GM23248 (cell line): ENCODE data around the gene RPS3. TPM values are rescaled to one million over a fixed set of nuclear protein-coding genes. Genes with fewer than 3 reads are reported as not detected.
A peak's percentile ranks its signal among the peaks of the same experiment; 100 is the strongest.

Experiments used
- DNase-seq: peaks from one replicate; pipeline ENCODE4 v3.0.0-alpha.2; 2015
- H2AFZ ChIP-seq: fragments of 200-600 bp; sonication (generic); 2 replicates; pipeline ENCODE4 v1.6.1; 2016; ENCODE audit warnings: antibody characterized with exemption
- H3F3A ChIP-seq: fragments of 200-600 bp; sonication (generic); 2 replicates; pipeline ENCODE4 v1.6.1; 2016; ENCODE audit warnings: mild to moderate bottlenecking, antibody characterized with exemption, mixed run types; ENCODE audit not compliant: insufficient read depth
- H3K27ac ChIP-seq: fragments of 200-600 bp; sonication (generic); 2 replicates; pipeline ENCODE4 v1.5.1; 2016; ENCODE audit warnings: mild to moderate bottlenecking
- H3K27me3 ChIP-seq: fragments of 200-600 bp; sonication (generic); replicated peaks from 2 replicates; pipeline ENCODE4 v1.6.1; 2016; ENCODE audit warnings: mild to moderate bottlenecking; ENCODE audit not compliant: insufficient read depth
- H3K36me3 ChIP-seq: fragments of 200-600 bp; sonication (generic); 2 replicates; pipeline ENCODE4 v1.6.1; 2016; ENCODE audit warnings: low read depth, mild to moderate bottlenecking
- H3K4me1 ChIP-seq: fragments of 200-600 bp; sonication (generic); 2 replicates; pipeline ENCODE4 v1.6.1; 2016; ENCODE audit warnings: mild to moderate bottlenecking; ENCODE audit not compliant: insufficient read depth
- H3K4me2 ChIP-seq: fragments of 200-600 bp; sonication (generic); one replicate; pipeline ENCODE4 v1.6.1; 2016; ENCODE audit warnings: mild to moderate bottlenecking; ENCODE audit not compliant: unreplicated experiment
- H3K4me3 ChIP-seq: fragments of 200-600 bp; sonication (generic); 2 replicates; pipeline ENCODE4 v1.5.1; 2016; ENCODE audit warnings: mild to moderate bottlenecking
- H3K79me2 ChIP-seq: fragments of 200-600 bp; sonication (generic); 2 replicates; pipeline ENCODE4 v1.6.1; 2016; ENCODE audit warnings: mild to moderate bottlenecking; ENCODE audit not compliant: insufficient read depth
- H3K9ac ChIP-seq: fragments of 200-600 bp; sonication (generic); 2 replicates; pipeline ENCODE4 v1.6.1; 2016; ENCODE audit warnings: mild to moderate bottlenecking
- H3K9me2 ChIP-seq: fragments of 200-600 bp; sonication (generic); 2 replicates; pipeline ENCODE4 v1.6.1; 2016; ENCODE audit warnings: mixed run types, mild to moderate bottlenecking, moderate library complexity; ENCODE audit not compliant: insufficient read depth
- H3K9me3 ChIP-seq: fragments of 200-600 bp; sonication (generic); one replicate; pipeline ENCODE4 v1.6.1; 2017; ENCODE audit warnings: low read depth
- H4K20me1 ChIP-seq: fragments of 200-600 bp; sonication (generic); 2 replicates; pipeline ENCODE4 v1.6.0; 2016; ENCODE audit not compliant: insufficient read depth
- EZH2 ChIP-seq: fragments of 200-600 bp; sonication (generic); IDR thresholded peaks from 2 replicates; pipeline ENCODE4 v1.6.1; 2018; ENCODE audit warnings: antibody characterized with exemption, mild to moderate bottlenecking; ENCODE audit not compliant: insufficient read depth, poor library complexity, severe bottlenecking
- EZH2phosphoT487 ChIP-seq: fragments of 200-600 bp; sonication (generic); IDR thresholded peaks from 2 replicates; pipeline ENCODE4 v1.6.1; 2018; ENCODE audit warnings: antibody characterized with exemption, moderate library complexity, mild to moderate bottlenecking, low read depth; ENCODE audit not compliant: insufficient read depth
- WGBS, 2 experiments: methylation state at CpG; one replicate each; pipeline ENCODE4 v1.1.6; 2015 to 2017; ENCODE audit warnings: low lambda C conversion rate in 2 of 2, low coverage in 1 of 2; ENCODE audit errors: missing lambda C conversion rate in 2 of 2; 5-methylcytosine and 5-hydroxymethylcytosine counted together
- in situ Hi-C: fragments of 300-500 bp; cut with MboI; formaldehyde crosslinking; loops from 2 replicates; pipeline ENCODE4 v1.15.0; 2020
- polyA plus RNA-seq: library from polyadenylated mRNA; unstranded; fragments of >200 nt; fragmentation: Nextera tagmentation; extraction: Ambion mirVana; gene quantifications from 2 replicates; pipeline ENCODE4 v1.2.1, GENCODE V29; 2016
- total RNA-seq: library from RNA; depleted of rRNA; stranded (reverse); fragments of >200 nt; shearing (Covaris generic); gene quantifications from 2 replicates; pipeline ENCODE4 v1.2.3, GENCODE V29; 2014

The RPS3 gene
- total and polyA plus RNA-seq, 2 experiments from 2014 or later, result 896 to 1,048 TPM

GRCh38 chr11:75449776-75450175 lies 50.5 kb downstream of the RPS3 start:
- TF ChIP-seq EZH2 (no peak), EZH2phosphoT487 (no peak)
- 88 to 90% methylated on average over 9 to 11 of the region's 11 CpGs for WGBS, 2 experiments
- in situ Hi-C loops, result loop anchor here (5.0 kb wide), 1 partner anchor 83 kb away; no protein-coding TSS in a partner anchor

GRCh38 chr11:75450236-75450635 lies 50.9 kb downstream of the RPS3 start:
- DNase-seq, result no peak
- Histone ChIP-seq H3K4me3 (no peak overlapping the region), H3K9me3 (no peaks in the 10 kb centered on the region), H3K27me3 (no peaks in the 10 kb centered on the region), H4K20me1 (no peaks in the 10 kb centered on the region), H3K4me2 (no peak overlapping the region), H2AFZ (no peak overlapping the region), H3K79me2 (no peaks in the 10 kb centered on the region), H3F3A (peaks cover 14% of the 10 kb centered on the region; the same call in 1 of the 2 replicates), H3K36me3 (no peaks in the 10 kb centered on the region), H3K27ac (no peak overlapping the region), H3K4me1 (peaks cover 18% of the 10 kb centered on the region), H3K9ac (no peak overlapping the region), H3K9me2 (no peaks in the 10 kb centered on the region)
- in situ Hi-C loops, result no loop called here
- TF ChIP-seq EZH2, result no peak
- TF ChIP-seq EZH2phosphoT487, result no peak
- WGBS, 2 experiments, result 89 to 94% methylated on average over 7 of the region's 7 CpGs

More at GRCh38 chr11:75449776-75450175, 50.5 kb downstream of the RPS3 start:
- Histone ChIP-seq H3K27me3 (no peaks in the 10 kb centered on the region), H3K27ac (no peak overlapping the region), H4K20me1 (no peaks in the 10 kb centered on the region), H3K36me3 (no peaks in the 10 kb centered on the region), H3K9ac (no peak overlapping the region), H3K9me2 (no peaks in the 10 kb centered on the region), H3K79me2 (no peaks in the 10 kb centered on the region), H3K4me2 (no peak overlapping the region), H3K4me1 (peaks cover 17% of the 10 kb centered on the region), H2AFZ (no peak overlapping the region), H3F3A (peaks cover 13% of the 10 kb centered on the region; the same call in 1 of the 2 replicates), H3K9me3 (no peaks in the 10 kb centered on the region), H3K4me3 (no peak overlapping the region)
- no peak for DNase-seq

GRCh38 chr11:75450826-75451821 lies 51.8 kb downstream of the RPS3 start:
- Histone ChIP-seq H2AFZ (no peak overlapping the region), H3K9me3 (no peaks in the 10 kb centered on the region), H4K20me1 (no peaks in the 10 kb centered on the region), H3K27me3 (no peaks in the 10 kb centered on the region), H3K4me3 (no peak overlapping the region), H3K9ac (no peak overlapping the region), H3F3A (peaks cover 14% of the 10 kb centered on the region; the same call in 1 of the 2 replicates), H3K36me3 (no peaks in the 10 kb centered on the region), H3K4me1 (peaks cover 18% of the 10 kb centered on the region), H3K9me2 (no peaks in the 10 kb centered on the region), H3K4me2 (no peak overlapping the region), H3K27ac (no peak overlapping the region), H3K79me2 (no peaks in the 10 kb centered on the region)
- no peak for DNase-seq
- WGBS, 2 experiments, result 76% methylated on average over 40 to 46 of the region's 46 CpGs
- in situ Hi-C loops, result no loop called here
- TF ChIP-seq EZH2, result no peak
- no peak for TF ChIP-seq EZH2phosphoT487

- peak; percentile 73 for DNase-seq
- Histone ChIP-seq H3K4me2 (peak overlapping the region; percentile 46), H3K9ac (no peak overlapping the region), H3K9me2 (no peaks in the 10 kb centered on the region), H3K27me3 (no peaks in the 10 kb centered on the region), H3F3A (peaks cover 14% of the 10 kb centered on the region; the same call in 1 of the 2 replicates), H3K9me3 (no peaks in the 10 kb centered on the region), H2AFZ (no peak overlapping the region), H3K27ac (peak overlapping the region; percentile 34), H4K20me1 (no peaks in the 10 kb centered on the region), H3K4me1 (peaks cover 18% of the 10 kb centered on the region), H3K79me2 (no peaks in the 10 kb centered on the region), H3K4me3 (0 out of 2 replicates have a peak overlapping the region, but pooled peaks have one; percentile 1), H3K36me3 (no peaks in the 10 kb centered on the region)
- no peak for TF ChIP-seq EZH2phosphoT487
- in situ Hi-C loops, result no loop called here
- WGBS, 2 experiments, result 16 to 20% methylated on average over 9 of the region's 9 CpGs
Observed at GRCh38 chr11:75453916-75454655, 54.8 kb downstream of the RPS3 start.
